K562 (cell line): ENCODE results near the gene FAM98C. TPM values are rescaled to one million over a fixed set of nuclear protein-coding genes. Genes with fewer than 3 reads are reported as not detected.

Experiments used
- ETV5 ChIP-seq: sonication (generic); formaldehyde crosslinking; IDR thresholded peaks from 2 replicates; pipeline ENCODE4 v1.4.0; 2020; ENCODE audit warnings: low read depth, mild to moderate bottlenecking, missing genetic modification reagents
- FOXP1 ChIP-seq: sonication (generic); formaldehyde crosslinking; IDR thresholded peaks from 2 replicates; pipeline ENCODE4 v1.8.0; 2022; ENCODE audit warnings: mild to moderate bottlenecking, missing genetic modification reagents
- HDAC3 ChIP-seq: fragments of 450-650 bp; IDR thresholded peaks from 2 replicates; pipeline ENCODE4 v1.6.1; 2018; ENCODE audit warnings: borderline replicate concordance, mild to moderate bottlenecking, moderate library complexity; ENCODE audit not compliant: partially characterized antibody
- KDM4B ChIP-seq, 2 experiments: fragments of 450-650 bp in 1 of 2; sonication (generic) in 1 of 2; IDR thresholded peaks; 2 replicates each; pipeline ENCODE4 v1.6.1; 2016 to 2017; ENCODE audit warnings: borderline replicate concordance in 2 of 2, antibody characterized with exemption in 1 of 2, low read depth in 1 of 2, mild to moderate bottlenecking in 1 of 2
- MTF1 ChIP-seq: fragments of 250-450 bp; sonication (Bioruptor Pico); IDR thresholded peaks from 2 replicates; pipeline ENCODE4 v1.9.0; 2021; ENCODE audit warnings: moderate library complexity, mild to moderate bottlenecking, inconsistent platforms, borderline replicate concordance
- MXI1 ChIP-seq: IDR thresholded peaks from 2 replicates; pipeline ENCODE4 v1.6.1; 2011; ENCODE audit warnings: low read depth, mild to moderate bottlenecking, improper control_type of control experiment, low read length
- NONO ChIP-seq, 2 experiments: fragments of 200-400 bp in 1 of 2; fragments of 450-650 bp in 1 of 2; formaldehyde crosslinking in 1 of 2; IDR thresholded peaks; 2 replicates each; pipeline ENCODE4 v1.6.1; 2017; ENCODE audit warnings: low read depth in 2 of 2, mild to moderate bottlenecking in 2 of 2, moderate library complexity in 2 of 2, low read length in 1 of 2
- PCBP2 ChIP-seq: fragments of 200-400 bp; formaldehyde crosslinking; IDR thresholded peaks from 2 replicates; pipeline ENCODE4 v1.6.1; 2018; ENCODE audit warnings: low read length, low read depth, mild to moderate bottlenecking, moderate library complexity; ENCODE audit not compliant: poor library complexity, severe bottlenecking
- PHB2 ChIP-seq: fragments of 450-650 bp; IDR thresholded peaks from 2 replicates; pipeline ENCODE4 v1.6.1; 2017; ENCODE audit warnings: low read depth
- PHF8 ChIP-seq: fragments of 200-600 bp; sonication (generic); IDR thresholded peaks from 2 replicates; pipeline ENCODE4 v1.6.1; 2012; ENCODE audit warnings: mixed run types, mild to moderate bottlenecking, inconsistent platforms, low read length, moderate library complexity, borderline replicate concordance
- POLR3A ChIP-seq: IDR thresholded peaks from 2 replicates; pipeline ENCODE4 v1.6.1; 2011; ENCODE audit warnings: borderline replicate concordance, mild to moderate bottlenecking, moderate library complexity; ENCODE audit not compliant: insufficient read length, insufficient read depth; ENCODE audit errors: extremely low read depth
- TGIF2 ChIP-seq: sonication (generic); formaldehyde crosslinking; IDR thresholded peaks from 2 replicates; pipeline ENCODE4 v1.8.1; 2022; ENCODE audit warnings: mild to moderate bottlenecking, missing genetic modification reagents, moderate library complexity
- ZBTB7A ChIP-seq: IDR thresholded peaks from 2 replicates; pipeline ENCODE4 v1.6.1; 2011; ENCODE audit warnings: low read depth, mild to moderate bottlenecking, low read length, moderate library complexity, borderline replicate concordance; ENCODE audit not compliant: control insufficient read depth
- ZNF41 ChIP-seq: fragments of 250-450 bp; sonication (Bioruptor Pico); conservative IDR thresholded peaks from 2 replicates; pipeline ENCODE4 v1.4.0; 2020; ENCODE audit warnings: mild to moderate bottlenecking
- ZNF583 ChIP-seq: fragments of 250-450 bp; sonication (Bioruptor Pico); IDR thresholded peaks from 2 replicates; pipeline ENCODE4 v1.4.0; 2020
- ZNF766 ChIP-seq: fragments of 200-800 bp; sonication (Bioruptor generic); conservative IDR thresholded peaks from 2 replicates; pipeline ENCODE4 v1.6.1; 2016; ENCODE audit warnings: missing genetic modification characterization, missing compliant biosample characterization
- polyA plus RNA-seq, 8 experiments: library from polyadenylated mRNA; depleted of rRNA in 4 of 8; stranded (reverse) in 5 of 8; unstranded in 3 of 8; fragments of >200 nt; fragmentation: Nextera tagmentation in 2 of 8; fragmentation: Illumina TruSeq in 1 of 8; extraction: Ambion mirVana in 2 of 8; extraction: Trizol in 1 of 8; gene quantifications; 2 replicates each; pipeline versions ENCODE4 v1.2.1 to v1.2.3, GENCODE V29; 2011 to 2014; ENCODE audit warnings: inconsistent platforms in 1 of 8, missing spikeins in 1 of 8
- total RNA-seq, 7 experiments: library from RNA; depleted of rRNA in 6 of 7; stranded (reverse); fragments of >200 nt in 6 of 7; fragmentation: Illumina TruSeq in 2 of 7; extraction: Trizol in 2 of 7; gene quantifications; 2 replicates each; pipeline versions ENCODE4 v1.2.1 to v1.2.3, GENCODE V29; 2011 to 2021; ENCODE audit warnings: low replicate concordance in 1 of 7
- TF ChIP-seq, protein P1 (sequence below): fragments of 450-650 bp; IDR thresholded peaks from 2 replicates; pipeline ENCODE4 v1.6.1; 2017; ENCODE audit warnings: mild to moderate bottlenecking, moderate library complexity
- TF ChIP-seq, protein P2 (sequence below), 2 experiments: IDR thresholded peaks; 2 replicates each; pipeline ENCODE4 v1.6.1; 2011; ENCODE audit warnings: borderline replicate concordance in 1 of 2, control low read depth in 1 of 2, low read depth in 1 of 2, low read length in 1 of 2, mild to moderate bottlenecking in 1 of 2, mixed read lengths in 1 of 2, moderate library complexity in 1 of 2; ENCODE audit not compliant: insufficient read depth in 1 of 2, insufficient read length in 1 of 2, poor library complexity in 1 of 2, severe bottlenecking in 1 of 2; ENCODE audit errors: extremely low read depth in 1 of 2
- TF ChIP-seq, protein P3 (sequence below): fragments of 450-650 bp; IDR thresholded peaks from 2 replicates; pipeline ENCODE4 v1.7.0; 2016; ENCODE audit warnings: borderline replicate concordance
- TF ChIP-seq, protein P4 (sequence below): fragments of 450-650 bp; conservative IDR thresholded peaks from 2 replicates; pipeline ENCODE4 v1.6.1; 2016; ENCODE audit warnings: missing genetic modification characterization, low read depth, mild to moderate bottlenecking, missing compliant biosample characterization, moderate library complexity

Gene FAM98C
- total and polyA plus RNA-seq, 9 of the 15 experiments (the other 6 are each of a cell fraction or from before 2014, with no cell fraction given), result 1.7 to 43.8 (median 13.7) TPM

DNA sequence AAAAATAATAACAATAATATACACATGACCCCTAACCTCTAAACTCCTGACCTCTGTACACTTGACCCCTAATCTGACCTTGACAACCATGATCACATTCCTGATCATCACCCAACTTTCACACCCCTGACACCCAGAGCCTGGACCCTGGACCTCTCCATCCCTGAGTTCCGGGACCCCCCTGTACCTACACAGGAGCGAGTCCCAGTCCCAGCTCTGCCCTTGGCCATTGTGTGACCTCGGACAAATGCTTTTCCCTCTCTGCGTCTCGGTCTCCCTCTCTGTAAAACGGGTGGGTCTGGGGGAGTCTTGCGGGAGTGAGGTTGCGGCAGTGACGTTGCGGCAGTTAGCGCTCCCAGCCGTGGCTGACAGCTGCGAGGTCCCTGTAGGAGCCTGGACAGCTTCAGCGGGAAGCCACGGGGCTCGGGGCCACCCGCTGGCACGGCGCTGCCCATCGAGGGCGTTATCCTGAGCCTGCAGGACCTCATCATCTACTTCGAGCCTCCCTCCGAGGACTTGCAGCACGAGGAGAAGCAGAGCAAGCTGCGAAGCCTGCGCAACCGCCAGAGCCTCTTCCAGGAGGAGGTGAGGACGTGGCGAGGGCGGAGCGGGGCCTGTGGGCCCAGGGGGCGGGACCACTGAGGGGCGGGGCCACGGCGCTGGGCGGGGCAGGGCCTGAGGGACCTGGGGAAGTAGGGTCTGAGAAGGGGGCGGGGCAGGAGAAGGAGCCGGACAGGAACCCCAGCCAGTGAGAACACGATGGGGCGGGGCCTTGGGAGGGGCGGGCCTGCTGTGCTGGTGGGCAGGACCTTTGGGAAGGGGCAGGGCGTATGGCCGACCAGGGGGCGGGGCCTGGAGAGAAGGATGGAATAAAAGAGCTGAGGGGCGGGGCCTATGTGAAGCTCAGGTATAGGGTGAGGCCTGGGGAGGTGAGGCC lies 49.8 kb downstream of the FAM98C start (continued):
- TF ChIP-seq, protein P1, sequence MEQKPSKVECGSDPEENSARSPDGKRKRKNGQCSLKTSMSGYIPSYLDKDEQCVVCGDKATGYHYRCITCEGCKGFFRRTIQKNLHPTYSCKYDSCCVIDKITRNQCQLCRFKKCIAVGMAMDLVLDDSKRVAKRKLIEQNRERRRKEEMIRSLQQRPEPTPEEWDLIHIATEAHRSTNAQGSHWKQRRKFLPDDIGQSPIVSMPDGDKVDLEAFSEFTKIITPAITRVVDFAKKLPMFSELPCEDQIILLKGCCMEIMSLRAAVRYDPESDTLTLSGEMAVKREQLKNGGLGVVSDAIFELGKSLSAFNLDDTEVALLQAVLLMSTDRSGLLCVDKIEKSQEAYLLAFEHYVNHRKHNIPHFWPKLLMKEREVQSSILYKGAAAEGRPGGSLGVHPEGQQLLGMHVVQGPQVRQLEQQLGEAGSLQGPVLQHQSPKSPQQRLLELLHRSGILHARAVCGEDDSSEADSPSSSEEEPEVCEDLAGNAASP, result no peak
- TF ChIP-seq PHB2, result no peak
- no peak for TF ChIP-seq NONO (IDR thresholded peaks at IDR 0.05; ENCODE audit: low read depth in 2 of 2, low read length in 1 of 2)
- TF ChIP-seq PHF8, result peak; percentile 69; the same call in 1 of the 2 replicates
- TF ChIP-seq ZBTB7A, result peak; percentile 45; the same call in 1 of the 2 replicates
- no peak for TF ChIP-seq KDM4B (IDR thresholded peaks at IDR 0.05; ENCODE audit: borderline replicate concordance in 2 of 2, low read depth in 1 of 2)
- TF ChIP-seq ZNF583 (CRISPR knock-in tag), result peak; percentile 72; the same call in 1 of the 2 replicates
- peak; percentile 70 for TF ChIP-seq ETV5 (CRISPR knock-in tag)
- TF ChIP-seq ZNF41 (CRISPR knock-in tag), result no peak
- peak; percentile 89; the same call in 1 of the 2 replicates for TF ChIP-seq FOXP1 (CRISPR knock-in tag)
- TF ChIP-seq POLR3A, result no peak
- TF ChIP-seq, protein P2, sequence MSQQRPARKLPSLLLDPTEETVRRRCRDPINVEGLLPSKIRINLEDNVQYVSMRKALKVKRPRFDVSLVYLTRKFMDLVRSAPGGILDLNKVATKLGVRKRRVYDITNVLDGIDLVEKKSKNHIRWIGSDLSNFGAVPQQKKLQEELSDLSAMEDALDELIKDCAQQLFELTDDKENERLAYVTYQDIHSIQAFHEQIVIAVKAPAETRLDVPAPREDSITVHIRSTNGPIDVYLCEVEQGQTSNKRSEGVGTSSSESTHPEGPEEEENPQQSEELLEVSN (IDR thresholded peaks at IDR 0.05; ENCODE audit: borderline replicate concordance in 1 of 2, extremely low read depth in 1 of 2, insufficient read depth in 1 of 2, insufficient read length in 1 of 2, low read depth in 1 of 2, low read length in 1 of 2, poor library complexity in 1 of 2, severe bottlenecking in 1 of 2), result peak; percentile 98
- no peak for TF ChIP-seq ZNF766 (CRISPR knock-in tag)
- no peak for TF ChIP-seq TGIF2
- no peak for TF ChIP-seq PCBP2
- TF ChIP-seq MXI1, result no peak
- TF ChIP-seq MTF1 (CRISPR knock-in tag), result no peak
- TF ChIP-seq, protein P3, sequence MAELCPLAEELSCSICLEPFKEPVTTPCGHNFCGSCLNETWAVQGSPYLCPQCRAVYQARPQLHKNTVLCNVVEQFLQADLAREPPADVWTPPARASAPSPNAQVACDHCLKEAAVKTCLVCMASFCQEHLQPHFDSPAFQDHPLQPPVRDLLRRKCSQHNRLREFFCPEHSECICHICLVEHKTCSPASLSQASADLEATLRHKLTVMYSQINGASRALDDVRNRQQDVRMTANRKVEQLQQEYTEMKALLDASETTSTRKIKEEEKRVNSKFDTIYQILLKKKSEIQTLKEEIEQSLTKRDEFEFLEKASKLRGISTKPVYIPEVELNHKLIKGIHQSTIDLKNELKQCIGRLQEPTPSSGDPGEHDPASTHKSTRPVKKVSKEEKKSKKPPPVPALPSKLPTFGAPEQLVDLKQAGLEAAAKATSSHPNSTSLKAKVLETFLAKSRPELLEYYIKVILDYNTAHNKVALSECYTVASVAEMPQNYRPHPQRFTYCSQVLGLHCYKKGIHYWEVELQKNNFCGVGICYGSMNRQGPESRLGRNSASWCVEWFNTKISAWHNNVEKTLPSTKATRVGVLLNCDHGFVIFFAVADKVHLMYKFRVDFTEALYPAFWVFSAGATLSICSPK, result no peak
- TF ChIP-seq, protein P4, sequence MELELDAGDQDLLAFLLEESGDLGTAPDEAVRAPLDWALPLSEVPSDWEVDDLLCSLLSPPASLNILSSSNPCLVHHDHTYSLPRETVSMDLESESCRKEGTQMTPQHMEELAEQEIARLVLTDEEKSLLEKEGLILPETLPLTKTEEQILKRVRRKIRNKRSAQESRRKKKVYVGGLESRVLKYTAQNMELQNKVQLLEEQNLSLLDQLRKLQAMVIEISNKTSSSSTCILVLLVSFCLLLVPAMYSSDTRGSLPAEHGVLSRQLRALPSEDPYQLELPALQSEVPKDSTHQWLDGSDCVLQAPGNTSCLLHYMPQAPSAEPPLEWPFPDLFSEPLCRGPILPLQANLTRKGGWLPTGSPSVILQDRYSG, result peak; percentile 90
- TF ChIP-seq HDAC3, result no peak
